MCF 10A (cell line): ENCODE measurements around the gene KIAA1549. TPM values are rescaled to one million over a fixed set of nuclear protein-coding genes. Genes with fewer than 3 reads are reported as not detected.

Experiments
- BruUV-seq: library from RNA; stranded (reverse); fragments of 400-500 nt; replicated peaks from 2 replicates; lab custom pipeline; 2021; lab: Mats Ljungman, UMichigan
- CTCF ChIA-PET: fragments of 300-600 bp; sonication (Branson Sonifier 250); formaldehyde crosslinking; extraction: SDS; loops from one replicate; lab custom pipeline; 2021; ENCODE audit warnings: antibody characterized with exemption, inconsistent platforms; lab: Yijun Ruan, JAX
- POLR2A ChIA-PET: fragments of 300-600, 350-650 bp; sonication (Branson Sonifier 250); formaldehyde crosslinking; extraction: SDS; loops from one replicate; lab custom pipeline; 2020; ENCODE audit warnings: antibody characterized with exemption, inconsistent platforms; lab: Yijun Ruan, JAX
- DNase-seq: peaks from one replicate; pipeline ENCODE4 v3.0.0-alpha.2; 2018; ENCODE audit not compliant: unreplicated experiment
- H3K27ac Mint-ChIP-seq: one replicate; pipeline ENCODE4 v1.8.0; 2022; ENCODE audit warnings: mild to moderate bottlenecking, low read depth, mixed read lengths; ENCODE audit not compliant: unreplicated experiment
- H3K27me3 Mint-ChIP-seq: one replicate; pipeline ENCODE4 v1.8.0; 2022; ENCODE audit warnings: mixed read lengths; ENCODE audit not compliant: insufficient read depth, unreplicated experiment
- H3K36me3 Mint-ChIP-seq: one replicate; pipeline ENCODE4 v1.8.0; 2022; ENCODE audit warnings: mild to moderate bottlenecking, moderate library complexity, mixed read lengths; ENCODE audit not compliant: insufficient read depth, unreplicated experiment
- H3K4me1 Mint-ChIP-seq: one replicate; pipeline ENCODE4 v1.8.0; 2022; ENCODE audit warnings: mixed read lengths; ENCODE audit not compliant: insufficient read depth, unreplicated experiment
- H3K4me3 Mint-ChIP-seq: one replicate; pipeline ENCODE4 v1.8.0; 2022; ENCODE audit warnings: mild to moderate bottlenecking, moderate library complexity, mixed read lengths; ENCODE audit not compliant: unreplicated experiment
- H3K9me3 Mint-ChIP-seq: one replicate; pipeline ENCODE4 v1.8.0; 2022; ENCODE audit warnings: mixed read lengths; ENCODE audit not compliant: unreplicated experiment
- intact Hi-C: fragments of 100-400 bp; cut with micrococcal nuclease; formaldehyde crosslinking; loops from 2 replicates; pipeline ENCODE4 v1.14.1; 2022
- total RNA-seq: library from RNA; stranded (reverse); gene quantifications from 2 replicates; pipeline ENCODE4 v1.2.3, GENCODE V29; 2022
- TF ChIP-seq, protein P1 (sequence below): fragments of 200-600 bp; IDR thresholded peaks from one replicate; pipeline ENCODE4 v1.8.0; 2022; ENCODE audit warnings: antibody characterized with exemption, mild to moderate bottlenecking; ENCODE audit not compliant: unreplicated experiment

The KIAA1549 gene
- total RNA-seq, 1 experiment from 2014 or later: 7.1 TPM

DNA sequence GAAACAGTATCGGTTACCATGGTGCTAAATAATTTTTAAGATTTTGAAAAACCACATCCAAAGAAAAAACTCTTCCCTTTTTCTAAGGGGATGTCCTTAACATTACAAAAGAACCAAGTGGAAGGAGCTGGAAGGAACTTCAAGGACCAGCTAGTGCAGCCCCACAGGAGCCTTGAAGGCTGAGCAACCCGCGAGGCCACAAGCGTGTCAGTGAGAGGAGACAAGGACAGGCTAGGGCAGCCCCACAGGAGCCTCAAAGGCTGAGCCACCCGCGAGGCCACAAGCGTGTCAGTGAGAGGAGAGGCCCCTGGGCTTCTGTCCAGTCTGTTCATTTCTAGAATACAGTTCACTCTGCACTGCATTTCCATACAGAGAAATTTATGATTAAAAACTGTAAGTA lies 103.1 kb downstream of the KIAA1549 start:
- DNase-seq: no peak
- intact Hi-C loops: no loop called here
- no peak overlapping the region for H3K4me3 Mint-ChIP-seq
- no peaks in the 10 kb centered on the region for H3K9me3 Mint-ChIP-seq
- no peak overlapping the region for H3K27ac Mint-ChIP-seq
- no peaks in the 10 kb centered on the region for H3K27me3 Mint-ChIP-seq
- H3K4me1 Mint-ChIP-seq: peaks cover 13% of the 10 kb centered on the region
- TF ChIP-seq, protein P1, sequence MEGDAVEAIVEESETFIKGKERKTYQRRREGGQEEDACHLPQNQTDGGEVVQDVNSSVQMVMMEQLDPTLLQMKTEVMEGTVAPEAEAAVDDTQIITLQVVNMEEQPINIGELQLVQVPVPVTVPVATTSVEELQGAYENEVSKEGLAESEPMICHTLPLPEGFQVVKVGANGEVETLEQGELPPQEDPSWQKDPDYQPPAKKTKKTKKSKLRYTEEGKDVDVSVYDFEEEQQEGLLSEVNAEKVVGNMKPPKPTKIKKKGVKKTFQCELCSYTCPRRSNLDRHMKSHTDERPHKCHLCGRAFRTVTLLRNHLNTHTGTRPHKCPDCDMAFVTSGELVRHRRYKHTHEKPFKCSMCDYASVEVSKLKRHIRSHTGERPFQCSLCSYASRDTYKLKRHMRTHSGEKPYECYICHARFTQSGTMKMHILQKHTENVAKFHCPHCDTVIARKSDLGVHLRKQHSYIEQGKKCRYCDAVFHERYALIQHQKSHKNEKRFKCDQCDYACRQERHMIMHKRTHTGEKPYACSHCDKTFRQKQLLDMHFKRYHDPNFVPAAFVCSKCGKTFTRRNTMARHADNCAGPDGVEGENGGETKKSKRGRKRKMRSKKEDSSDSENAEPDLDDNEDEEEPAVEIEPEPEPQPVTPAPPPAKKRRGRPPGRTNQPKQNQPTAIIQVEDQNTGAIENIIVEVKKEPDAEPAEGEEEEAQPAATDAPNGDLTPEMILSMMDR: no peak
- no TSS peak for BruUV-seq
- H3K36me3 Mint-ChIP-seq: peaks cover 9% of the 10 kb centered on the region
- CTCF ChIA-PET: interaction anchor here (0.6 to 3.4 kb wide), 3 partner anchors 8 to 716 kb away, joined by 3 to 25 read pairs (median 3); no protein-coding TSS in a partner anchor
- POLR2A ChIA-PET: interaction anchor here (1.4 kb wide), 1 partner anchor 8 kb away, joined by 6 read pairs; no protein-coding TSS in a partner anchor

DNA sequence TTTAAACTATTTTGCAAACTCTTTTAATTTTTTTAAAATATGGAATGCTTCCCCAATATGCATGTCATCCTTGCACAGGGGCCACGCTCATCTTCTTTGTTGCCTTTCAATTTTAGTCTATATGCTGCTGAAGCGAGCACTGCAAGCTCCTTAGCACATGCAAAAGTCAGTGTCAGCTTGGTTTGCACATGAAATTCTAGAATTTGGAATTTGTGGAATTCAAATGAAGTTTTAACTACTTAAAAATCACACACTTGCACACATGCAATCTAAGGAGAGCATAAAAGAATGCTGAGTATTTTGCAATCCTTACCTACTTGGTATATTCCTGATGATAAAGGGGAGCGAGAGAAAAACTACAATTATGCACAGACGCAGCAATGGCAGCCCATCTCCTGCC lies 104.9 kb downstream of the KIAA1549 start:
- ChIA-PET CTCF (interaction anchor here (1.1 to 3.4 kb wide), 3 partner anchors 10 to 199 kb away, joined by 3 to 25 read pairs (median 6); no protein-coding TSS in a partner anchor), POLR2A (no interaction called here)
- no peaks in the 10 kb centered on the region for H3K27me3 Mint-ChIP-seq
- TF ChIP-seq, protein P1: no peak
- no peaks in the 10 kb centered on the region for H3K9me3 Mint-ChIP-seq
- intact Hi-C loops: no loop called here
- no peak overlapping the region for H3K4me3 Mint-ChIP-seq
- no peak overlapping the region for H3K27ac Mint-ChIP-seq
- no TSS peak for BruUV-seq
- H3K4me1 Mint-ChIP-seq: peaks cover 20% of the 10 kb centered on the region
- no peak for DNase-seq
- peaks cover 9% of the 10 kb centered on the region for H3K36me3 Mint-ChIP-seq

- no peaks in the 10 kb centered on the region for H3K27me3 Mint-ChIP-seq
- peaks cover 9% of the 10 kb centered on the region for H3K36me3 Mint-ChIP-seq
- H3K9me3 Mint-ChIP-seq: no peaks in the 10 kb centered on the region
- ChIA-PET CTCF (interaction anchor here (0.6 to 3.4 kb wide), 3 partner anchors 10 to 199 kb away, joined by 3 to 25 read pairs (median 6); no protein-coding TSS in a partner anchor), POLR2A (no interaction called here)
- intact Hi-C loops: no loop called here
- TF ChIP-seq, protein P1: no peak
- no peak overlapping the region for H3K4me3 Mint-ChIP-seq
- peak overlapping the region; percentile 51 for H3K27ac Mint-ChIP-seq
- peaks cover 20% of the 10 kb centered on the region for H3K4me1 Mint-ChIP-seq
- peak; percentile 55 for DNase-seq
- BruUV-seq: no TSS peak
These were observed 105.4 kb downstream of the KIAA1549 start for GRCh38 chr7:138875794-138876193.

DNA sequence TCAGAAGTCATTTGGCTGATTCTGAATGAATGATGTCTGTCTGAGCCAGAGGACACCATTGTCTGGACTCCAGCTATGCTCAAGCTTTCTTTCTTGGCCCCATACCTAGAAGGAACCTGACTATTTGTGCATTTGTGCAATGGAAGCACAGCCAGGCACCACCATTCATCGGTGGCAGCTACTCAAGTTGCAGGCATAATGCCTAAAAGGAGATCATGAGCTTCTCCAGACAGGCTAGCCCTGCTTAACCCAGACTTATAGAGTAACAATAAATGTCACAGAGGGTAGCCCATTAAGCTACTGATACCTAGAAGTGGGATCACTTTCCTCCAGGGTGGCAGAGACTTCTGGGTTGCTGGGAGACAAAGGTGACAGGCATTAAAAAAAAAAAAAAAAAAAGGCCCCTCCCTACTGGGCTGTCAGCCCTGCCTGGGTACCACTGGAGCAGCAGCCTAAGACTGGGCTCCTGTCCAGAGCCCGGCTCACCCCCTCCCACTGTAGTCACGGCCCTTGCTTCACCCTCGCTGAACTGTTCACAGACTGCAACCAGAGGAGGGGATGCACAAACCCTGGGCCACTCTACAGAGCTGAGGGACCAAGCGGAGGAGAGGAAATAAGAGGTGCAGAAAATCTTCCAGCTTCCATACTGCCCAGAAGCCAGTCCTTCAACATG lies 107.8 kb downstream of the KIAA1549 start:
- no peak for DNase-seq
- intact Hi-C loops: no loop called here
- CTCF ChIA-PET: interaction anchor here (0.6 to 1.6 kb wide), 4 partner anchors 12 to 146 kb away, joined by 3 to 10 read pairs (median 4); no protein-coding TSS in a partner anchor
- Mint-ChIP-seq H3K9me3 (no peaks in the 10 kb centered on the region), H3K27me3 (no peaks in the 10 kb centered on the region), H3K4me3 (no peak overlapping the region), H3K27ac (no peak overlapping the region), H3K36me3 (no peaks in the 10 kb centered on the region), H3K4me1 (peaks cover 20% of the 10 kb centered on the region)
- BruUV-seq: no TSS peak
- TF ChIP-seq, protein P1: no peak
- POLR2A ChIA-PET: no interaction called here
